Measurements from ENCODE around the gene CGGBP1.

Gene CGGBP1, protein sequence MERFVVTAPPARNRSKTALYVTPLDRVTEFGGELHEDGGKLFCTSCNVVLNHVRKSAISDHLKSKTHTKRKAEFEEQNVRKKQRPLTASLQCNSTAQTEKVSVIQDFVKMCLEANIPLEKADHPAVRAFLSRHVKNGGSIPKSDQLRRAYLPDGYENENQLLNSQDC

GRCh38 chr3:88058581-88059379 is at the start of gene CGGBP1, which contains the start of gene ZNF654:
TSS of gene CGGBP1 (minus strand) at chr3:88059005. CDS start at chr3:88055976, 3,029 bp downstream.
TSS of gene ZNF654 (plus strand) at chr3:88059255. CDS start at chr3:88059320, 65 bp downstream.
- ChIA-PET CTCF (interaction anchor here (0.5 to 0.6 kb wide), 5 partner anchors 57 to 1285 kb away, joined by 3 to 9 read pairs (median 4); no protein-coding TSS in a partner anchor), POLR2A (interaction anchor here (0.8 to 2.0 kb wide), 11 partner anchors 10 to 832 kb away, joined by 3 to 10 read pairs (median 4); partner anchors contain the start of genes C3orf38 and CHMP2B)
- TF ChIP-seq ARNT (IDR thresholded peaks at IDR 0.05) (no peak), SP1 (IDR thresholded peaks at IDR 0.05) (peak; percentile 89), PKNOX1 (IDR thresholded peaks at IDR 0.05) (peak; percentile 100), ELF4 (IDR thresholded peaks at IDR 0.05) (peak; percentile 98)
- peak; percentile 91 for DNase-seq (ENCODE audit: extremely low spot score)

DNA sequence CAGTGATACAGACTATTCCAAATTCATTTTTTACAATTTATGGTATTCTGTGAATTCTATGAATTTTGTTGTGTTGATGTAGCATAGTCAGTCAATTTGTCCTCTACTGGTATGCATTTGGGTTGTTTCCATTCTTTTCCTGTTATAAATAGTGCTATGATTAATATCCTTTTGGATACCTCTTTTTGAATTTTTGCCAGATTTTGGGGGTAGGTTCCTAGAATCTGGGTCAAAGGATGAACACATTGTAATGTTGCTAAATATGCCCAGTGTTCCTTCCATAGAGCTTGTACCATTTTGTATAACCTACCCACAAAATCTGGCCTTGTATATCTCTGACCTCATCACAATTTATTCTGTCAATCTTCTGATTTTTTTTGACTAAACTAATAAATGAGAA is 46.5 kb upstream of the CGGBP1 start:
- POLR2A ChIA-PET: no interaction called here
- CTCF ChIA-PET: no interaction called here
- no peak for DNase-seq (ENCODE audit: extremely low spot score)
- TF ChIP-seq CTBP1 (IDR thresholded peaks at IDR 0.05; ENCODE audit: borderline replicate concordance) (no peak), L3MBTL2 (conservative IDR thresholded peaks at IDR 0.05) (no peak), FOXK2 (IDR thresholded peaks at IDR 0.05) (no peak), ELF4 (IDR thresholded peaks at IDR 0.05) (no peak), SP1 (IDR thresholded peaks at IDR 0.05) (no peak), LEF1 (IDR thresholded peaks at IDR 0.05; ENCODE audit: borderline replicate concordance) (no peak)

- TF ChIP-seq SUZ12 (IDR thresholded peaks at IDR 0.05) (no peak), FOXM1 (IDR thresholded peaks at IDR 0.05; ENCODE audit: borderline replicate concordance) (no peak), HDGF (IDR thresholded peaks at IDR 0.05; ENCODE audit: borderline replicate concordance) (no peak), BHLHE40 (IDR thresholded peaks at IDR 0.05; ENCODE audit: borderline replicate concordance) (no peak), LEF1 (IDR thresholded peaks at IDR 0.05; ENCODE audit: borderline replicate concordance) (no peak), L3MBTL2 (conservative IDR thresholded peaks at IDR 0.05) (no peak), TARDBP (IDR thresholded peaks at IDR 0.05) (no peak)
- CTCF ChIA-PET: no interaction called here
Measured at GRCh38 chr3:88101142-88101541, 42.3 kb upstream of the CGGBP1 start.

GRCh38 chr3:88093266-88093665 is 34.5 kb upstream of the CGGBP1 start:
- POLR2A ChIA-PET: no interaction called here
- CTCF ChIA-PET: no interaction called here
- TF ChIP-seq SUZ12 (IDR thresholded peaks at IDR 0.05) (no peak), FOXK2 (IDR thresholded peaks at IDR 0.05) (no peak), HDGF (IDR thresholded peaks at IDR 0.05; ENCODE audit: borderline replicate concordance) (no peak), FOXA1 (IDR thresholded peaks at IDR 0.05) (no peak), ARNT (IDR thresholded peaks at IDR 0.05) (no peak), ELF4 (IDR thresholded peaks at IDR 0.05) (no peak), NFRKB (IDR thresholded peaks at IDR 0.05) (no peak), TARDBP (IDR thresholded peaks at IDR 0.05) (no peak), SP1 (IDR thresholded peaks at IDR 0.05) (no peak), FOXM1 (IDR thresholded peaks at IDR 0.05; ENCODE audit: borderline replicate concordance) (no peak), ZNF384 (IDR thresholded peaks at IDR 0.05) (no peak), LEF1 (IDR thresholded peaks at IDR 0.05; ENCODE audit: borderline replicate concordance) (no peak), BHLHE40 (IDR thresholded peaks at IDR 0.05; ENCODE audit: borderline replicate concordance) (no peak), CTBP1 (IDR thresholded peaks at IDR 0.05; ENCODE audit: borderline replicate concordance) (no peak)
- DNase-seq (ENCODE audit: extremely low spot score): no peak

More at GRCh38 chr3:88101142-88101541, 42.3 kb upstream of the CGGBP1 start:
- DNase-seq (ENCODE audit: extremely low spot score): no peak
- POLR2A ChIA-PET: no interaction called here

GRCh38 chr3:88092270-88092669 is 33.5 kb upstream of the CGGBP1 start:
- ChIA-PET POLR2A (no interaction called here), CTCF (no interaction called here)
- TF ChIP-seq FOXA1 (IDR thresholded peaks at IDR 0.05) (no peak), ZNF384 (IDR thresholded peaks at IDR 0.05) (no peak), FOXM1 (IDR thresholded peaks at IDR 0.05; ENCODE audit: borderline replicate concordance) (no peak), TARDBP (IDR thresholded peaks at IDR 0.05) (no peak), ARNT (IDR thresholded peaks at IDR 0.05) (no peak), PKNOX1 (IDR thresholded peaks at IDR 0.05) (no peak), L3MBTL2 (conservative IDR thresholded peaks at IDR 0.05) (no peak), CTBP1 (IDR thresholded peaks at IDR 0.05; ENCODE audit: borderline replicate concordance) (no peak), SUZ12 (IDR thresholded peaks at IDR 0.05) (no peak), BHLHE40 (IDR thresholded peaks at IDR 0.05; ENCODE audit: borderline replicate concordance) (no peak), LEF1 (IDR thresholded peaks at IDR 0.05; ENCODE audit: borderline replicate concordance) (no peak), HDGF (IDR thresholded peaks at IDR 0.05; ENCODE audit: borderline replicate concordance) (no peak)
- no peak for DNase-seq (ENCODE audit: extremely low spot score)

GRCh38 chr3:88090681-88091080 is 31.9 kb upstream of the CGGBP1 start:
- TF ChIP-seq PKNOX1 (IDR thresholded peaks at IDR 0.05) (no peak), HDGF (IDR thresholded peaks at IDR 0.05; ENCODE audit: borderline replicate concordance) (no peak)
- ChIA-PET CTCF (interaction anchor here (0.7 kb wide), 1 partner anchor 710 kb away, joined by 3 read pairs; no protein-coding TSS in a partner anchor), POLR2A (no interaction called here)
- DNase-seq (ENCODE audit: extremely low spot score): no peak

All from HEK293T (cell line).